NK-92 (cell line): ENCODE measurements around the gene TAAR8.
"Not testable (repeated sequence)": the region's sequence is repeated elsewhere in the genome, so short reads cannot be mapped to it uniquely, and the experiment has no call there.

Experiments
- DNase-seq: peaks from one replicate; lab custom pipeline; 2025; ENCODE audit not compliant: unreplicated experiment; lab: John Stamatoyannopoulos, UW

The TAAR8 gene

DNA sequence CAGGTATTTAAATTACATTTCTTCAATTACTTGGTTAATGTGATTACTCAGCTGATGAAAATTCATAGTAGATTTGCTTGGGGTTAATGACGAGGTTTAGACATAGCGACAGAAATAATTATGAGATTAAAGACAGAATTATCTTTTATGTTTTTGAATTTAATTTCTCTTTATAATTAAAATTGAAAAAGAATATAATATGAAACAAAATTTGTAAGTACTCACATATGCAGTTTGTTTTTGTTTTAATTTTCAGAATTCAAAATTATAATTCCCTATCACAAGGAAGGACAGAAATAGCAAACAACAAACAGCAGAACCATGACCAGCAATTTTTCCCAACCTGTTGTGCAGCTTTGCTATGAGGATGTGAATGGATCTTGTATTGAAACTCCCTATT lies at the start of gene TAAR8:
Gene TAAR8 (plus strand): TSS at position 301 of the 400 bp plus-strand sequence. CDS start 21 bp downstream, at position 322.
- DNase-seq: no peak

- DNase-seq: no peak
These were observed 47.7 kb upstream of the TAAR8 start for GRCh38 chr6:132504757-132505156.

- no peak for DNase-seq
These were observed 47.3 kb upstream of the TAAR8 start for GRCh38 chr6:132505158-132505557.

- DNase-seq: no peak
These were observed 46.0 kb upstream of the TAAR8 start for GRCh38 chr6:132506461-132506860.

- DNase-seq: no peak
These were observed 45.3 kb upstream of the TAAR8 start for GRCh38 chr6:132506869-132507808.

- DNase-seq: no peak
These were observed 41.2 kb upstream of the TAAR8 start for GRCh38 chr6:132511210-132511830.

GRCh38 chr6:132511831-132512220 lies 40.6 kb upstream of the TAAR8 start:
- DNase-seq: no peak

GRCh38 chr6:132512342-132512637 lies 40.2 kb upstream of the TAAR8 start:
- no peak for DNase-seq

- DNase-seq: no peak
These were observed 39.5 kb upstream of the TAAR8 start, which contains the start of gene STX7 for GRCh38 chr6:132512638-132513632. Gene STX7, minus strand, starts transcription at chr6:132513116. Its CDS starts 9,586 bp downstream, at chr6:132503530.

DNA sequence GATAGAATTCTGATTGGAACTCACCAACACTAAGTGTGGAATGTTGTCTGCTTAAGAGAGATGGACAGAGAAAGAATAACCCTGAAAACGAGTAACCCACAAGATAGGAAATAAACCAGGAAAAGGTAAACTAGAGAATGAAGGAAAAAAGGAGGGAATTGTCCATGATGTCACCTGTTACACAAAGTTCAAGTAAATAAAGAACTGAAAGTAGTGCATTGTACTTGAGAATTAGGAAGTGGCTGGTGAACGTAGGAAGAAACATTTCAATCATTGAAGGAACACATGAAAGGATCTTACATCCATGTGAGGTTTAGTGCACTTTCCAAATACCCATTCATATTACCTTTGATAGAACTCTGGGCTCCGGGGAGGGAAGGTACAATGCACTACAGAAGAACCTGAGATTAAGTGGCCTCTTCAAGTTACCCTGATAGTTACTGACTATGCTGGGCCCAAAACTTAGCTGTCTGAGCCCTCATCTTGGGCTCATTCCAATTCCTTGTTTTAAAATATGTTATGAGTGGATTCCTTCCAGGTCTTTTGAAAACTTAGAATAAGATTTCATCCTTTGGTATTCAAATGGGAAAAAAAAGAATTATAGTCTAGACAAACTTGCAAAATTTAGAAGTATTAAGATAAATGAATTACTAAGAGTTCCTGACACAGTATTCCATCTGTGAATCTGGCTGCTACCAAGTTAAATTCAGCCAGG lies 38.5 kb upstream of the TAAR8 start:
- no peak for DNase-seq

DNA sequence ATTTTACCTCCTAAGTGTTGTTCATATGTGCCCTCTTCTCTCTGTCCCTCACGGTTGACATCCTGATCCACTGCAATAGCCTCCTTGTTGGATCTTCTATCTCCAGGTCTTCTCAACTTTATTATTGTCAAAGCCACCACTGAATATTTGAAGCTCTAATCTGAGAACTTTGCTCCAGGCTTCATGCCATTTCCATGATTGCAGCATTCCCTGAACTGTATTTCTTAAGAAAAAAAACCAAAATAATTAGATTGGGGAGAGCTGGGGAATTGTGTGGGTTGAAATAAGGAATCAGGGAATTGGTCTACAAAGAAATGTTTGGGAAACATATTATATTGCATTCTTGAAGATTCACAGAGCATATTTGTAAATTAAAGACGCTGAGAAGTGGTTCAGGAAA lies 37.1 kb upstream of the TAAR8 start:
- no peak for DNase-seq

DNA sequence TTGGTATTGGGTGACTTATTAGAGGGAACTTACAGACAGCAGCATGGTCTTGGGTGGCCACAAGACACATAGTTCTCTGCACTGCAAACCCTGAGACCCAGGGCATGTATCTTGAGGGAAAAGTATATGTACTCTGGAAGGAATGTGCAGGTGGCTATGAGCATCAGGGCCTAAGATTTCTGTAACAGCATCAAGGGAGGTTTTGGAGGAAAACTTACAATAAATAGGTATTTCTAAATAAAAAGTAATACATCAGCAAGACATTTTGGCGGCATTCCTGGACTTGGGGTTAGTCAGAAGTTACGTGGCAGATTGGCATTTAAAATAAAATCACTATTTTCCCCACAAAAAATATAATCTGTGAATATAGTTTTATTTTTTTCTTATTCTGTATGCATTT lies 31.5 kb upstream of the TAAR8 start:
- no peak for DNase-seq

DNA sequence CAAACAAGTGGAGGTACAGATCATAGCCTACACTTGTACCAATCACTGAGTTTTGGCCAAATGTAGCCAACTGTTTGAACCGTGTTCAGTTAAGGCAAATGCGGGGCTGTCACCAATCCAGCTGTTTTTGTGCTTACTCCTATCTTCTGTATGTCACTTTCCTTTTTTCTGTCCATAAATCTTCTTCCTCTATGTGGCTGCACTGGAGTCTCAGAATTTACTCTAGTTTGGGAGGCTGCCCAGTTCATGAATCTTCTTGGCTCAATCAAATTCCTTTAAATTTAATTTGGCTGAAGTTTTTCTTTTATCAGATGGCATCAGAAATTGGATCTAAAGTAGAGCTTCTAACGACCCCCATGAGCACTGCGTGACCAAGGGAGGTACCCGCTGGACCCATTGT lies 27.8 kb upstream of the TAAR8 start:
- DNase-seq: no peak

- DNase-seq: no peak
These were observed 26.6 kb upstream of the TAAR8 start for GRCh38 chr6:132525866-132526265.

- no peak for DNase-seq
These were observed 26.0 kb upstream of the TAAR8 start for GRCh38 chr6:132526461-132526860.

- no peak for DNase-seq
These were observed 24.7 kb upstream of the TAAR8 start for GRCh38 chr6:132527791-132528190.

DNA sequence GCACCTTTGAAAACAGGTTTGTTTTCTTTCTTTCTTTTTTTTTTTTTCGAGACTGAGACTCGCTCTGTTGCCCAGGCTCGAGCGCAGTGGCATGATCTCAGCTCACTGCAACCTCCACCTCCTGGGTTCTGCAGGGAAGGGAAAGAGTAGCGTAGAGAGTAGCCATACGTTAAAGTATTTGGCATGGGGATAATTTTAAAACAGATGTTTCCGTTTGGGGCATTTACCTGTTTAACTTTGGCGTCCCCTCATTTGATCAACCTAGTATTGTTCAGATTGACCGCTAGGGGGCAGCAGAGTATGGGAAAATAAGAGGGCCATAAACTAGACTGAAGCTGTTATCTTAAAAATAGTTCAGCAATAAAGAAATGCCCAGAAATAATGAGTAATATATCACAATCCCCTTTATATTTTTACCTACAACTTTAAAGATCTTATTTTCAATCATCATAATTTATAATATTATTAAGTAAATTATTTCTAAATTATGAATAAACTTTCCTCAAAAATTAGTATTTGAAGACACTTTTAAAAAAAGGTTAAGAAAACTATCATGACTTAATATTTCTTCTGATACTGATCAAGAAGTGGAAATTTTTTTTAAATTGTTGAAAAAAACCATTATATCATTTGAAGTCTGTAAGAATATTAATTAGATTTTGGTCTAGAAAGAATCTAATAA lies 22.0 kb upstream of the TAAR8 start:
- no peak for DNase-seq

DNA sequence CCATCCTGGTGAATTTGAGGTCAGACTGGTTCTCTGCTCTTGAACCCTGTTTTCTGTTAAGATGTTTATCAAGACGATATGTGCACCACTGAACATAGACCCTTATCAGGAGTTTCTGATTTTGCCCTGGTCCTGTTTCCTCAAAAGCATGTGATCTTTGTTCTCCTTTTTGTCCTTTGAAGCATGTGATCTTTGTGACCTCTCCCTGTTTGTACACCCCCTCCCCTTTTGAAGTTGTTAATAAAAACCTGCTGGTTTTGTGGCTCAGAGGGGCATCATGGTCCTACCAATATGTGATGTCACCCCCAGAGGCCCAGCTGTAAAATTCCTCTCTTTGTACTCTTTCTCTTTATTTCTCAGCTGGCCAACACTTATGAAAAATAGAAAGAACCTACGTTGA lies 17.9 kb upstream of the TAAR8 start:
- not testable (repeated sequence) for DNase-seq

DNA sequence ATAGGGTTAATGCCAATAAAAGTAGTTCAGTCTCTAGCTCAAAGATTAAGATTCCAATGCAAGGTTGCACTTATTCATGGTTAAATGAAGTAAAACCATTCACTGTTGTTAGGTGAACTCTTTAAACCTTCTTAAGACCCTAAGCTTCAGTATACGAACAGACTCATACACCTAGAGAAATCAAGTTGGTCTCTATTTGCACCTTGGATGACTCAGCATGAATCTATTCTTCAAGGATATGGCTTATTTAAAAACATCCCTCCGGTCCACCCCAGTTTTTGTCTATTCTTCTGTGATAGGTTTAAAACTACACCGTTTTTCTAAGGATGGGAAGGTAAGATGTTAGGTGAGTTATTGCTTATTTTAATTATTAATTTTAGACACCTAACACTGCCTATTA lies 15.3 kb upstream of the TAAR8 start:
- no peak for DNase-seq

GRCh38 chr6:132537977-132538376 lies 14.5 kb upstream of the TAAR8 start, which contains the start of gene TAAR9:
Gene TAAR9, plus strand, starts transcription at chr6:132538277. Its CDS starts 13 bp downstream, at chr6:132538290.
- DNase-seq: no peak
